Effector CD4-positive, alpha-beta T cell (primary cell): Measurements from ENCODE around the gene DNAI7.

Source experiments
- DNase-seq: peaks from one replicate; pipeline ENCODE4 v3.0.0-alpha.2; 2020
- total RNA-seq: gene quantifications from one replicate; lab custom pipeline; 2026; lab: John Stamatoyannopoulos, UW

DNAI7 gene
- 1.7 reads per million for total RNA-seq

DNA sequence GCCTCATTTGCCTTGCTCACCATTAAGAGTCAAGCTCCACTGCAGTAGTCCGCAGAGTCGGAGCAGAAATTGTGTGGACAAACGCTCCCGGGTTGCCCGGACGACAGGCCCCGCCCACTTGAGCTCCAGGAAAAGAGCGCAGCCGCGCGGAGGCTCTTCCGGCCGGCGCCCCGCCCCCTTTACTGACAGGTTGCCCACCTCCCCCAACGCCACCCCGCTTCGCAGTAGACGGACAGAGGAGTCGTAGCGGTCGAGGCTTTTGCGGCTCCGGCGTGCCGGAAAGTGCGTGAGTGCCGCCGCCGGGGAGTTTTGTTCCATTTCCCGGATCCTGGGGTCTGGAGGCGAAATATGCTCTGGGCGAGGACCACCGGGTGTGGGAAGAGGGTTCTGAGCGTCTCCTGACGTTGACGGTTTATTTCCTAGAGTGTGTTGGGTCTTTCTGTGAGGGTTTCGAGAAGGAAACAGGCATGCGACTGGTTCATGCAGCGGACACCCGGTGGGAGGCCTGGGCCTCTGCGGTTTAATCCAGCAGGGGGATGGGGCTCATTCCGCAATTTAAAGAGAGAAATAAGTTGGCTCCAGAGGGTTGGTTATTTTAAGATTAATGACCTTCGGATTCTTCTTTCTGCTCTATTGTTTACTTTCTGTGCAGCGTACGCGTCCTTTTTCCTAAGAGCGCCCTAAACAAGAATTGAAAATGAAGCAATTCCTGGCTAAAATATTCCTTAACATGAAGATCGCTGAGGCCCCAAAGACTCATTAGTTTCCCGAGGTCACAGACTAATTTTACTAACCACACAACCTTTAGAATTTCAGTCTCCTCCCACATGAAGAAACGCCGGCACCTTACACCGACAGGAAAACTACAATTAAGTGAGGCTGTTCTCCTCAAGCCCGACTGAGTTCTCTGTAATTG, at the start of gene DNAI7, which contains the start of gene ETFRF1:
Gene DNAI7 (minus strand): TSS at position 105 of the 916 bp plus-strand sequence. CDS start 82 bp downstream, at position 23.
Gene ETFRF1 (plus strand): TSS at position 182 of the 916 bp plus-strand sequence. CDS start 8,720 bp downstream, outside the sequence.
- DNase-seq = peak; percentile 96

DNA sequence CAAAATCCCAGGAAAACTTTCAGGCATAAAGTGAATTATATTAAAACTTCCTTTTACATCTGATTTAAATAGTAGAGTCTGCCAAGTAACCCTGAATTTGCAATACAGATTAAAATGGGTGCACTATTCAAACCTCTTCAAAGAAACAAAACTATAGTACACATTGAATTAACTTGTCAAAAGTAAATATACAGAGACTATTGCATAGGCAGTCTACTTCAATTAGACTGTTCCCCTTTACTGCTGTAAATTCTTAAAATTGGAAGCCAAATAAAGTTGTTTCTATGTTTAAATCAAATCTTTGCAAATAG, 48.7 kb upstream of the DNAI7 start:
- DNase-seq = no peak

GRCh38 chr12:25242981-25243679, 48.2 kb upstream of the DNAI7 start:
- no peak for DNase-seq

- DNase-seq = no peak
Observed at GRCh38 chr12:25241167-25242020, 46.4 kb upstream of the DNAI7 start.

DNA sequence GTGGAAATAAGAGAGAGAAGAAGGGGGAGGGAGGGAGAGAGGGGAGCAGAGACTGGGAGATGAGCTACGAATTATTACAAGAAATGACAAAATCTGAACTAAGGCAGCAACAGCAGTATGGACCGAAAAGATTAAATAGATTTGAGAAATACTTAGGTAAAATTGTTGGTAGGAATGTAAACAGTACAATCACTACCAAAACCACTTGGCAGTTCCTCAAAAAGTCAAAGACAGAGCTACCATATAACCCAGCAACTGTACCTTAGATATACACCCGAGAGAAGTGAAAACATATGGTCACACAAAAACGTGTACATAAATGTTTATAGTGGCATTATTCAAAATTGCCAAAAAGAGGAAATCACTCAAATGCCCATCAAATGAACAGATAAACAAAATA, 41.7 kb upstream of the DNAI7 start:
- no peak for DNase-seq

GRCh38 chr12:25236190-25236589, 41.2 kb upstream of the DNAI7 start:
- DNase-seq = no peak

DNA sequence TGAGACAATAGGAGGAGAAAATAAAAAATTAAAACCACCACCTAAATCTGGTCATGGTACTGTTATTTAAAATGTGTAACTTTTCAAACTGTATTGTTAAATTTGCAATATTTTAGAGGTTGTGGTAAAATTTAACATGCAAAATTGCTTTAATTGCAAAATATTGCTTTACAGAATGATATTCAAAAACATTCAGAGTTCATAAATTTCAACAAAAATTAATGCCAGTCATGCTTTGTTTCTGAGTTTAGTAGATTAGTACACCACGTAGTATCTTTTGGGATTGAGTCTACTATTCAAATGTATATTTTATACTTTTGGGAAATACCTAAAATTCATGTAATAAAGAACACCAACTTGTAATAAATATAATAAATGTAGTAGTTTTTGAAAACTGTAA, 18.4 kb upstream of the DNAI7 start:
- no peak for DNase-seq

- DNase-seq = no peak
Observed at GRCh38 chr12:25208554-25208953, 13.6 kb upstream of the DNAI7 start.

DNA sequence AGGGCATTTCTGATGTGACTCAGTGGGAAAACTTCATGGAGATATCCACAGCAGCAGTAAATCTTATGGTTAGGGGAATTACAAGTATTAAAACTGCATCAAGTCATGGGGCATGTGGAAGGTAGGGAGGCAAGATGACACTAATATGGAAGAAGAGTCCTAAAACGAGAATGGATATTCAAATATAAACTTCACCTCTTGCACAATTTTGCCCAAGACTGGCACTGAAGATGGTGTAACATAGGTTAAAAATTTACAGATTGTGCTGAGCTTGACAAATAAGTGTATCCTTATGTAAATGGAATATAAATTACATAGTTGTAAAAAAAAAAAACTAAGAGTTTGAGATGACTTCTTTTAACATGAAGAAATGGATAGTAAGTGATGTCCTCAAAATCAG, 12.9 kb upstream of the DNAI7 start:
- DNase-seq = no peak

DNA sequence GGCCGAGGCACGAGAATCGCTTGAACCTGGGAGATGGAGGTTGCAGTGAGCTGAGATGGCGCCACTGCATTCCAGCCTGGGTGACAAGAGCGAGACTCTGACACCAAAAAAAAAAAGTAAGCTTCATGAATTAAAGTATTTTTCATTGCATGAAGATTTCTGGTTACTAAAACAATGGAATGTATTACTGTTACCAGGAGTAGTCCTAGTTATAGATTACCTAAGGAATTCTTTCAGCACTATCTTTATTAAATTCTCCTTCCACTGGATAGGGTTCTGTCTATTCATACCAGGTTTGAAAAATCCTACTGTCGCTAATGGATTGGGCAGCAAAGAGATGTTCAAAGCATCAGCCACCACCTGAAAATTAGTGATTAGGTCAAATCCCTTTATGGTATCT, 12.5 kb upstream of the DNAI7 start:
- DNase-seq = no peak

DNA sequence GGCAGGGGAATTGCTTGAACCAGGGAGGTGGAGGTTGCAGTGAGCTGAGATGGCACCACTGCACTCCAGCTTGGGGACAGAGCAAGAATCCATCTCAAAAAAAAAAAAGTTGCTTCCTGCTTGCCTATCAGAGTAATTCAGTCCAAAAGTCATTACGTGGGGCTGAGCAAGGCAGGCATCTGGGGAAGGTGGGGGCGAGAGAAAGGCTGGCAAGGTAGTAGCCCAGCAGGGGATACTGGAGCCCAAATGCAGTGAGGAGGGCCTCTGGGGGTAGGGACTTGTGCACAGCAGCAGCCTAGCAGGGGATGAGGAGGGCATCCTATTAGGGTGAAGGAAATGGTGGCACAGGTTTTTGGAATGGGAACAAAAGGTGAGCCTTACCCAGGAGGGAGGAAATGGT, 7.2 kb upstream of the DNAI7 start:
- DNase-seq = no peak

GRCh38 chr12:25200703-25201102, 5.7 kb upstream of the DNAI7 start:
- no peak for DNase-seq

DNA sequence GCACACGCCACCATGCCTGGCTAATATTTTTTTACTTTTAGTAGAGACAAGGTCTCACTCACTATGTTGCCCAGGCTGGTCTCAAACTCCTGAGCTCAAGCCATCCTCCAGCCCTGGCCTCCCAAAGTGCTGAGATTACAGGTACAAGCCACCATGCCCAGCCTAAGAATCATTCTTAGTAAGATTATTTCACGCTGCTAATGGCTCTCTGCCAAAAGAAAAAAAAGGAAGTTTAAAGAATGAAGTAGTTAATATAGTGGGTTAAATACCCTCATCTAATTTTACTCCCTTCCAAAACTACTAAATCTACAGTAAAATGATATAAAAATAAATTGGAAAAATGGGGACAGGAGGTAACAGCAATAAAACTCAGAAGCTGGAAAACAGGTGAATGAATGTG, 2.6 kb upstream of the DNAI7 start:
- no peak for DNase-seq

DNA sequence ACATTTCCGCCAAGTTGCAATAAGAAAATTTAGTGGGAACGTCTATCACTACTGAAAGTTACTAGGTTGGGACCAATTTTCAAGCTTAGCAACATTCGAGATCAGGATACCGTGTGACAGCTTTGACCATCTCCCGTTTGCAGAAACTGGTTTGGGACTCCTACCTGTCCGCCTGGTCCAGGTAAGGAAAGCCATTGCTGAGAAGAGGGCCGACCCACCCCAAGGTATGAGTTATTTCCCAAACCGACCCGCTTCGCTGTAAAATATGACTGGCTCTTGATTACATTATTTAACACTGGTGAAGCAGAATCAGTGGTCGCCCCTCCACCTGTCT, 271 bp downstream of the DNAI7 start:
- no peak for DNase-seq

GRCh38 chr12:25194214-25194613, 746 bp downstream of the DNAI7 start:
- DNase-seq = no peak

DNA sequence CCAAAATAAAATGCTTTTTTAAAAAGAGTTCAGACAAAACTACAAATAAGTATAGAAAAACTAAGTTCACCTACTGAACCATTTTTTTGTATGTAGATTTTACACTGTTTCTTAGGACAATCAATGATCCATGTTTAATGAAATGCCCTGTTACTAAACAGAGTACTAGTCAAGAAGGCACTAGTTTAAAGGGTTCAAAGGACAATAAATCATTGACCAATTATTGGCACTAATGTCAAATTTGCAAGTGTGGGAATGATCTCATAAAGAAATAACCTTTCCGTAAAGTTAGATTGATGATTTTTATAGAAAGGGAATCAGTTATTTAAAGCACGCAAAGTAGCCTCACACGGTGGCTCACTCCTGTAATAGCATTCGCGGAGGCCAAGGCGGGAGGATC, 4.2 kb downstream of the DNAI7 start:
- DNase-seq = no peak

GRCh38 chr12:25189656-25190055, 5.3 kb downstream of the DNAI7 start:
- no peak for DNase-seq

- no peak for DNase-seq
Observed at GRCh38 chr12:25187781-25188180, 7.2 kb downstream of the DNAI7 start.

GRCh38 chr12:25186788-25187402, 8.1 kb downstream of the DNAI7 start:
- no peak for DNase-seq

DNA sequence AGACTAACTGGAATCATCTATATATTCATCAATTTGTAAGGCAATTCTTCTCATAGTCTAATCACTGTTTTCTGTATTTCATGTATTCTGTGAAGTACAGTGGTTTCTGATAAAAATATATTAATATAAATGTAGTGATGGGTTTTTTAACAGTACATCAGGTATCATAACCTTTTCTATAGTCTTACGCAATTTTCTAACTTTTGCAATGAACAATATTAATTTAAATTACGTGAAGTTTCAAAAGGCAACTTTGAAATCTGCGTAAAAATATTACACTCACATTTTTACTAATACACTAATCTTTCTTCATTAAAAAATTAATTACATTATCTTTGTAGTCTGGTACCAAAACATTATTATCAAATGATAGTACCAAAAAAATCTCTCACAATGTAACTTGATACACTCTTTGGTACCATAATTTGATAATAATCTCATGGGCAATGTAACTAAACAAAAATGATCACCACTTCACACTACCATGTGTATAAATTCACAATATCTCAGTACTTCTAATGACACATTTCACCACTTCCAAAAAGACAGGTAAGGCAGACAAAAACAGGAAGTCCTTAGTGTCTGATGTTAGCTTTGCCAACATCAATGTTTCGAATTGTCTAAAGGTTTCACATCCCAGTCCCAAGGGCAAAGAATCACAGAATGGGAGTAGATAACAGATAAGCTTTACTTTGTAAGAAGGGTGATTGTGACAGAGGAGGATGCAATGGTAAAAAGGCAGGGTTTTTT, 8.7 kb downstream of the DNAI7 start:
- no peak for DNase-seq

- no peak for DNase-seq
Observed at GRCh38 chr12:25184132-25184531, 10.8 kb downstream of the DNAI7 start.

GRCh38 chr12:25182765-25183164, 12.2 kb downstream of the DNAI7 start:
- DNase-seq = no peak
